Endothelial cell of umbilical vein (primary cell): ENCODE measurements around the gene ALOXE3. TPM values are rescaled to one million over a fixed set of nuclear protein-coding genes. Genes with fewer than 3 reads are reported as not detected.

Source experiments
- BruUV-seq: library from RNA; stranded (reverse); fragments of 400-500 nt; replicated peaks from 2 replicates; lab custom pipeline; 2021; lab: Mats Ljungman, UMichigan
- CTCF ChIA-PET: fragments of 300-600, 350-600 bp; sonication (Branson Sonifier 250); formaldehyde crosslinking; loops from one replicate; lab custom pipeline; 2021; ENCODE audit warnings: antibody characterized with exemption, inconsistent platforms; lab: Charles Lee
- POLR2A ChIA-PET: fragments of 300-600, 350-600 bp; sonication (Branson Sonifier 250); formaldehyde crosslinking; loops from one replicate; lab custom pipeline; 2021; ENCODE audit warnings: antibody characterized with exemption, inconsistent platforms; lab: Charles Lee
- DNase-seq: peaks from one replicate; pipeline ENCODE4 v3.0.0-alpha.2; 2011; ENCODE audit warnings: low read depth, low spot score
- FAIRE-seq: peaks from 2 replicates; lab custom pipeline; 2011; peaks lifted over from hg19 to GRCh38; lab: Jason Lieb, UNC
- H2AFZ ChIP-seq: 2 replicates; pipeline ENCODE4 v1.6.0; 2012; ENCODE audit warnings: low read depth, low read length, control low read depth, inconsistent platforms
- H3K27ac ChIP-seq: 2 replicates; pipeline ENCODE4 v1.5.1; 2011; ENCODE audit warnings: low read depth, mild to moderate bottlenecking, control low read depth, low read length, moderate library complexity; ENCODE audit not compliant: insufficient read depth
- H3K27me3 ChIP-seq, 2 experiments: 2 replicates each; pipeline versions ENCODE4 v1.6.0 to v1.6.1; 2011; ENCODE audit warnings: low read length in 2 of 2, mixed read lengths in 1 of 2; ENCODE audit not compliant: control insufficient read depth in 2 of 2, insufficient read depth in 2 of 2
- H3K36me3 ChIP-seq, 2 experiments: 2 replicates in 1 of 2; 3 replicates in 1 of 2; pipeline ENCODE4 v1.5.1; 2011; ENCODE audit warnings: low read length in 2 of 2, mild to moderate bottlenecking in 1 of 2, moderate library complexity in 1 of 2; ENCODE audit not compliant: control insufficient read depth in 2 of 2, insufficient read depth in 2 of 2; ENCODE audit errors: extremely low read depth in 1 of 2
- H3K4me1 ChIP-seq: 3 replicates; pipeline ENCODE4 v1.5.1; 2011; ENCODE audit warnings: mild to moderate bottlenecking, low read length; ENCODE audit not compliant: control insufficient read depth, insufficient read depth; ENCODE audit errors: extremely low read depth
- H3K4me2 ChIP-seq: 2 replicates; pipeline ENCODE4 v1.6.1; 2011; ENCODE audit warnings: low read length, control low read depth, mixed read lengths; ENCODE audit not compliant: insufficient read depth
- H3K4me3 ChIP-seq, 3 experiments: fragments of 200-600 bp in 1 of 3; sonication (generic), shearing (Covaris generic) in 1 of 3; replicated peaks in 1 of 3; 2 replicates each; pipeline ENCODE4 v1.5.1; 2011 to 2016; ENCODE audit warnings: control low read depth in 3 of 3, low read length in 3 of 3, mild to moderate bottlenecking in 2 of 3, inconsistent platforms in 1 of 3, low read depth in 1 of 3, moderate library complexity in 1 of 3; ENCODE audit not compliant: insufficient read depth in 1 of 3
- H3K79me2 ChIP-seq: 2 replicates; pipeline ENCODE4 v1.6.0; 2012; ENCODE audit warnings: low read length, inconsistent platforms; ENCODE audit not compliant: control insufficient read depth, insufficient read depth
- H3K9ac ChIP-seq: replicated peaks from 2 replicates; pipeline ENCODE3; 2011; ENCODE audit warnings: low read length, control low read depth; ENCODE audit not compliant: insufficient read depth; ENCODE audit errors: extremely low read depth
- H3K9me1 ChIP-seq: replicated peaks from 3 replicates; pipeline ENCODE4 v1.6.0; 2011; ENCODE audit warnings: mild to moderate bottlenecking, low read length; ENCODE audit not compliant: control insufficient read depth, insufficient read depth; ENCODE audit errors: extremely low read depth
- H3K9me3 ChIP-seq: replicated peaks from 2 replicates; pipeline ENCODE4 v1.5.1; 2012; ENCODE audit warnings: low read length, inconsistent platforms; ENCODE audit not compliant: control insufficient read depth, insufficient read depth
- H4K20me1 ChIP-seq: replicated peaks from 2 replicates; pipeline ENCODE3; 2011; ENCODE audit warnings: mild to moderate bottlenecking, low read length; ENCODE audit not compliant: control insufficient read depth, insufficient read depth; ENCODE audit errors: extremely low read depth
- CTCF ChIP-seq, 2 donors: IDR thresholded peaks; 1 replicate in 1 of 2; 2 replicates in 1 of 2; pipeline ENCODE4 v1.5.1; 2011; ENCODE audit warnings: low read length in 2 of 2, mild to moderate bottlenecking in 2 of 2, moderate library complexity in 2 of 2, control low read depth in 1 of 2, inconsistent platforms in 1 of 2, low read depth in 1 of 2; ENCODE audit not compliant: insufficient read depth in 1 of 2; ENCODE audit errors: extremely low read depth in 1 of 2
- EZH2 ChIP-seq: IDR thresholded peaks from 2 replicates; pipeline ENCODE4 v1.6.1; 2012; ENCODE audit warnings: borderline replicate concordance, low read depth, mild to moderate bottlenecking, moderate library complexity, low read length, inconsistent platforms; ENCODE audit not compliant: severe bottlenecking
- FOS ChIP-seq: IDR thresholded peaks from 2 replicates; pipeline ENCODE4 v1.6.1; 2011; ENCODE audit warnings: mild to moderate bottlenecking, low read length, moderate library complexity, borderline replicate concordance; ENCODE audit not compliant: insufficient read depth
- GATA2 ChIP-seq: IDR thresholded peaks from 2 replicates; pipeline ENCODE4 v1.7.0; 2011; ENCODE audit warnings: low read depth, mild to moderate bottlenecking, moderate library complexity, mixed read lengths, low read length; ENCODE audit not compliant: insufficient read length, insufficient read depth
- JUN ChIP-seq: IDR thresholded peaks from 2 replicates; pipeline ENCODE4 v1.6.1; 2011; ENCODE audit warnings: borderline replicate concordance, low read depth; ENCODE audit not compliant: insufficient read length, insufficient read depth
- MAX ChIP-seq: IDR thresholded peaks from 2 replicates; pipeline ENCODE4 v1.6.1; 2011; ENCODE audit not compliant: insufficient read depth, insufficient read length
- MYC ChIP-seq: IDR thresholded peaks from one replicate; pipeline ENCODE4 v1.6.1; 2011; ENCODE audit warnings: mild to moderate bottlenecking, low read depth, low read length
- POLR2A ChIP-seq: IDR thresholded peaks from 2 replicates; pipeline ENCODE4 v1.6.1; 2012; ENCODE audit warnings: low read depth, mild to moderate bottlenecking, control low read depth, low read length
- POLR2AphosphoS5 ChIP-seq: IDR thresholded peaks from 2 replicates; pipeline ENCODE4 v1.6.1; 2012; ENCODE audit warnings: low read depth, mild to moderate bottlenecking, control low read depth, low read length, moderate library complexity; ENCODE audit not compliant: insufficient read depth
- dilution Hi-C: fragments of 300-500 bp; cut with MboI; formaldehyde crosslinking; loops from one replicate; pipeline ENCODE4 v1.15.0; 2019; ENCODE audit warnings: low sequenced_read_pairs; ENCODE audit not compliant: extremely low pct_ligation_motif_present
- intact Hi-C: fragments of 100-400 bp; cut with micrococcal nuclease; formaldehyde crosslinking; loops from one replicate; pipeline ENCODE4 v1.10.0; 2022
- polyA plus RNA-seq, 4 experiments: library from polyadenylated mRNA; depleted of rRNA in 3 of 4; stranded (reverse) in 3 of 4; unstranded in 1 of 4; fragments of >200 nt; gene quantifications; 2 replicates each; pipeline versions ENCODE4 v1.2.1 to v1.2.3, GENCODE V29; 2011 to 2012; ENCODE audit warnings: missing spikeins in 1 of 4
- total RNA-seq: library from RNA; stranded (reverse); gene quantifications from 2 replicates; pipeline ENCODE4 v1.2.3, GENCODE V29; 2021

The ALOXE3 gene
- total and polyA plus RNA-seq, 2 donors (not counting 3 experiments of a cell fraction or from before 2014, with no cell fraction given) = 0.01 TPM; not detected in 1

- H3K9ac ChIP-seq = peak overlapping the region; percentile 13
- H3K4me3 ChIP-seq = no peak overlapping the region
- POLR2A ChIA-PET = interaction anchor here (1.9 kb wide), 1 partner anchor 9 kb away, joined by 8 read pairs; no protein-coding TSS in a partner anchor
- H3K9me1 ChIP-seq = no peaks in the 10 kb centered on the region
- BruUV-seq = no TSS peak
- intact Hi-C loops = loop anchor here (1.0 kb wide), 1 partner anchor 9 kb away; no protein-coding TSS in a partner anchor
- H3K9me3 ChIP-seq = no peaks in the 10 kb centered on the region
- H4K20me1 ChIP-seq = no peaks in the 10 kb centered on the region
- TF ChIP-seq JUN (no peak), MAX (no peak), CTCF (IDR thresholded peaks at IDR 0.05; ENCODE audit: extremely low read depth in 1 of 2, insufficient read depth in 1 of 2, low read depth in 1 of 2, low read length in 2 of 2) (no peak), POLR2AphosphoS5 (no peak), POLR2A (no peak), EZH2 (no peak), GATA2 (no peak), MYC (no peak), FOS (no peak)
- H3K27me3 ChIP-seq = no peaks in the 10 kb centered on the region
- peaks cover 2 to 7% of the 10 kb centered on the region in 2 experiments for H3K36me3 ChIP-seq
- dilution Hi-C loops = no loop called here
- DNase-seq (no peak), FAIRE-seq (no peak)
- peak overlapping the region; percentile 58 for H2AFZ ChIP-seq
- CTCF ChIA-PET = no interaction called here
- H3K4me1 ChIP-seq = peaks cover 20% of the 10 kb centered on the region
- peaks cover 20% of the 10 kb centered on the region for H3K79me2 ChIP-seq
- no peak overlapping the region for H3K27ac ChIP-seq
- H3K4me2 ChIP-seq = no peak overlapping the region
These were observed 45.9 kb upstream of the ALOXE3 start for GRCh38 chr17:8163978-8164814.
